GM12864 (cell line): Measurements from ENCODE around the gene COX10.

Experiments used
- DNase-seq: peaks from one replicate; pipeline ENCODE4 v3.0.0-alpha.2; 2011; ENCODE audit warnings: low read depth
- H3K4me3 ChIP-seq: 2 replicates; pipeline ENCODE4 v1.5.1; 2011; ENCODE audit warnings: mild to moderate bottlenecking, low read depth, low read length, control low read depth
- TF ChIP-seq, protein P1 (sequence below): IDR thresholded peaks from 2 replicates; pipeline ENCODE4 v1.5.1; 2011; ENCODE audit warnings: low read depth, mild to moderate bottlenecking, moderate library complexity, low read length, control low read depth, inconsistent platforms; ENCODE audit errors: missing control alignments

Gene COX10

DNA sequence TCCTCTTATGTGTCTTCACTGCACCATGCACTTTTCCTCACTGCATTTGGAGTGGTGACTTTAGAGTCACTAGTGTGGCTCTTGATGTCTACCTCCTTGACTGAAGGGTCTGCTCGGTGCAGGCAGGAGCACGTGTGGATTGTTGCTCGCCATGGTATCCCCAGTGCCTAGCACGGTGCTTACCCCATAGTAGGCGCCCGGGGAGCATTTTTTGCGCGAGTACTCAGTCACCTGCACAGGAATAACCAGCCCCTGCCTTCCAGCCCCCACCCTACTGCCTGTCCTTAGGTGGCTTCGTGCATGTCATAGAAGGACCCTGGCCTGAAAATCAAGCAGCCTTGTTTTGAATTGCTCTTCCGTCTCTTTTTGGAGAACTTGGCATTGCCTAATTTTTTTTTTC, 136.1 kb downstream of the COX10 start:
- no peak for DNase-seq
- TF ChIP-seq, protein P1, sequence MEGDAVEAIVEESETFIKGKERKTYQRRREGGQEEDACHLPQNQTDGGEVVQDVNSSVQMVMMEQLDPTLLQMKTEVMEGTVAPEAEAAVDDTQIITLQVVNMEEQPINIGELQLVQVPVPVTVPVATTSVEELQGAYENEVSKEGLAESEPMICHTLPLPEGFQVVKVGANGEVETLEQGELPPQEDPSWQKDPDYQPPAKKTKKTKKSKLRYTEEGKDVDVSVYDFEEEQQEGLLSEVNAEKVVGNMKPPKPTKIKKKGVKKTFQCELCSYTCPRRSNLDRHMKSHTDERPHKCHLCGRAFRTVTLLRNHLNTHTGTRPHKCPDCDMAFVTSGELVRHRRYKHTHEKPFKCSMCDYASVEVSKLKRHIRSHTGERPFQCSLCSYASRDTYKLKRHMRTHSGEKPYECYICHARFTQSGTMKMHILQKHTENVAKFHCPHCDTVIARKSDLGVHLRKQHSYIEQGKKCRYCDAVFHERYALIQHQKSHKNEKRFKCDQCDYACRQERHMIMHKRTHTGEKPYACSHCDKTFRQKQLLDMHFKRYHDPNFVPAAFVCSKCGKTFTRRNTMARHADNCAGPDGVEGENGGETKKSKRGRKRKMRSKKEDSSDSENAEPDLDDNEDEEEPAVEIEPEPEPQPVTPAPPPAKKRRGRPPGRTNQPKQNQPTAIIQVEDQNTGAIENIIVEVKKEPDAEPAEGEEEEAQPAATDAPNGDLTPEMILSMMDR = no peak

DNA sequence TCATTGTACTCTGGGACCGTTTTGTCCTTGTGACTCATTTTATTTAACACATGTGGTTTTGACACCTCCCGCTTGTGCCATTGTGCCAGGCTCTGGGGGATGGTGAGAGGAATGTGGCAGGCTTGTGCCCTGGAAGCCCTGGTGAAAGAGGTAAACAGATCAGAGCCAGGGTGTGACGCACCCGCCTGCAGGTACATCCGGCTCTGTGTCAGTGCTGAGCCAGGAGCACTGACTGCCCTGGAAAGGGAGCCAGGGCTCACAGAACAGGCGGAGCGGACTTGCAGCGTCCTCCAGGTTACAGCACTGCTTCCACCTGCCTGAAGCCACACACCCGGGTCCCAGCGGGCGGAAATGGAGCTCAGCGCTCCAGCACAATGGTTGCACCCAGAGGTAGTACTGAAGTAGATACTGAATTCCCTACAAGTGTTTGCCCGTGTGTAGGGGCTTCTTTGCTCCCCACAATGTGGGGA, 136.7 kb downstream of the COX10 start:
- no peak for DNase-seq
- TF ChIP-seq, protein P1 = no peak
- H3K4me3 ChIP-seq = no peak overlapping the region

More for the DNA sequence above, 136.1 kb downstream of the COX10 start:
- H3K4me3 ChIP-seq = no peak overlapping the region

DNA sequence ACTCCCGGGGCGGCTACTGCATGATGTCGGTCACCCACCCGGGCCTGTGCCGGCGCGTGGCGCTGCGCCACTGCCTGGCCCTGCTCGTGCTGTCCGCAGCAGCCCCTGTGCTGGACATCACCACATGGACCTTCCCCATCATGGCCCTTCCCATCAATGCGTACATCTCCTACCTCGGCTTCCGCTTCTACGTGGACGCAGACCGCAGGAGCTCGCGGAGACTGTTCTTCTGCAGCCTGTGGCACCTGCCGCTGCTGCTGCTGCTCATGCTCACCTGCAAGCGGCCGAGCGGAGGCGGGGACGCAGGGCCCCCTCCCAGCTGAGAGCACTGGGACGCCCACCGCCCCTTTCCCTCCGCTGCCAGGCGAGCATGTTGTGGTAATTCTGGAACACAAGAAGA, 137.6 kb downstream of the COX10 start:
- no peak overlapping the region for H3K4me3 ChIP-seq
- TF ChIP-seq, protein P1 = no peak
- no peak for DNase-seq

DNA sequence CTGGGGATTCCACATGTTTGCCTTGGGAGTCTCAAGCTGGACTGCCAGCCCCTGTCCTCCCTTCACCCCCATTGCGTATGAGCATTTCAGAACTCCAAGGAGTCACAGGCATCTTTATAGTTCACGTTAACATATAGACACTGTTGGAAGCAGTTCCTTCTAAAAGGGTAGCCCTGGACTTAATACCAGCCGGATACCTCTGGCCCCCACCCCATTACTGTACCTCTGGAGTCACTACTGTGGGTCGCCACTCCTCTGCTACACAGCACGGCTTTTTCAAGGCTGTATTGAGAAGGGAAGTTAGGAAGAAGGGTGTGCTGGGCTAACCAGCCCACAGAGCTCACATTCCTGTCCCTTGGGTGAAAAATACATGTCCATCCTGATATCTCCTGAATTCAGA, 138.5 kb downstream of the COX10 start:
- TF ChIP-seq, protein P1 = no peak
- no peak overlapping the region for H3K4me3 ChIP-seq
- no peak for DNase-seq

DNA sequence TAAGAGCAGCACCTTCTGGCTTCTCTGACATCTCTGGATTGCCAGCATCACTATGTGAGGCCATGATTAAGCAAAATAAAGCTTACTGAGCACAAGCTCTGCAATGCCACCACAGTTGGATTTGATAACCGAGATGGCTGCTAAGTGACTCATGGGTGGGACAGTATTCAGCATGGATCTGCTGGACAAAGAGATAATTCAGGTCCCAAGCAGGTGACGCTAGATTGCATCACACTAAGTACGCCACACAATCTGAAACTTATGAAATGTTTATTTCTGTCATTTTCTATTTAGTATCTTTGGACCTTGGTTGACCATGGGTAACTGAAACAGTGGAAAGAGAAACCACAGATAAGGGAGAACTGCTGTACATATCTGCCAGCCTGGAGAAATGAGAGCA, 139.9 kb downstream of the COX10 start:
- TF ChIP-seq, protein P1 = no peak
- no peak overlapping the region for H3K4me3 ChIP-seq
- DNase-seq = no peak

DNA sequence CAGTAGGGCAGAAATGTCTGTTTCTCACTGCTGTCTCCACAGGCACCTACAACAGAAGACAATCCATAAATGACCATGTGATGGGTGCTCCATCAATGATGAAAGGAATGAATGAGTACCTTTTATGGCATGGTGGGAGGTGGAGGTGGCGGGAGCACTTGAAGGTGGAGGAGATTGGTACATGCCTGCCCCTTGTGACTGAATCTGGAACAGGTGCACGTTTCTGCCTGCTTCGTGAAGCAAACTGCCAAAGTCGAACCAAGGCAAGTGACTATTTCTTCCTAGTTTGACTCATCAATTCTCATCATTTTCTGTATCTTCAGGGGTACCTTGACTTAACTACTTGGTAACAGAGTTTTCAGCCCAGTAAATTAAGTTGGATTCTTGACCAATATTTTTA, 141.9 kb downstream of the COX10 start:
- no peak for DNase-seq
- TF ChIP-seq, protein P1 = no peak
- H3K4me3 ChIP-seq = no peak overlapping the region

DNA sequence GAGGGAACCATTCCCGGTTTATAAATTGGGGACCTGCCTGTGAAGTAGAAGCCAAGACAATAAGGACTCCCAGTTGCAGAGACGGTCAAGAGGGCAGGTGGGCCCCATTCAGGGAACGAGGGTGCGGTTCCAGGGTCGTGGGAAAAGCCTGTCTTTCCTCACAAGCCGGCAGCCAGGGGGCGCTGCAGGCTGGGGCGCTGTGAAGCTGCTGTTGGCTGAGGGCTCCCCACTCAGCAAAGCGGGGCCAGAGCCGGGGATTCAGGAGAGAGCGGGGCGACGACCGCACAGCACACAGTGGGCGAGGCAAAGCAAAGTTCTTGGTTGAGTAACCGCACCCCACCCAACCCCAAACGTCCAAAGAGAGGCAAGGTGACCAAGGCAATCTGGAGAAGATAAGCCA, 142.5 kb downstream of the COX10 start:
- no peak for DNase-seq
- no peak overlapping the region for H3K4me3 ChIP-seq
- TF ChIP-seq, protein P1 = peak; percentile 26
